ENCODE measurements around the gene SUSD4. TPM values are rescaled to one million over a fixed set of nuclear protein-coding genes. Genes with fewer than 3 reads are reported as not detected.

The SUSD4 gene
- total RNA-seq, 2 donors from 2014 or later = 10.7 to 26.7 TPM

GRCh38 chr1:223215026-223215425 is 148.9 kb downstream of the SUSD4 start:
- no peaks in the 10 kb centered on the region for H3K36me3 ChIP-seq
- H3K27me3 ChIP-seq (replicated peaks; ENCODE audit: insufficient read depth) = no peaks in the 10 kb centered on the region
- 93% methylated on average over 6 of the region's 6 CpGs for WGBS
- DNase-seq (ENCODE audit: low spot score) = no peak
- intact Hi-C loops (cut with DNase I) = no loop called here
- H3K4me3 ChIP-seq = no peak overlapping the region
- TF ChIP-seq POLR2AphosphoS5 (IDR thresholded peaks at IDR 0.05) = no peak
- no peak for TF ChIP-seq CTCF (IDR thresholded peaks at IDR 0.05)
- no peak for TF ChIP-seq POLR2A (IDR thresholded peaks at IDR 0.05)
- no peaks in the 10 kb centered on the region for H3K9me3 ChIP-seq
- no peak overlapping the region for H3K27ac ChIP-seq
- H3K4me1 ChIP-seq (replicated peaks) = no peaks in the 10 kb centered on the region

- DNase-seq (ENCODE audit: low spot score) = no peak
- H3K4me1 ChIP-seq (replicated peaks) = no peaks in the 10 kb centered on the region
- no peaks in the 10 kb centered on the region for H3K36me3 ChIP-seq
- H3K9me3 ChIP-seq = no peaks in the 10 kb centered on the region
- intact Hi-C loops (cut with DNase I) = no loop called here
- H3K27me3 ChIP-seq (replicated peaks; ENCODE audit: insufficient read depth) = no peaks in the 10 kb centered on the region
- TF ChIP-seq POLR2A (IDR thresholded peaks at IDR 0.05) = no peak
- TF ChIP-seq POLR2AphosphoS5 (IDR thresholded peaks at IDR 0.05) = no peak
- no peak for TF ChIP-seq CTCF (IDR thresholded peaks at IDR 0.05)
- no peak overlapping the region for H3K4me3 ChIP-seq
- H3K27ac ChIP-seq = no peak overlapping the region
- WGBS = 78% methylated on average over 5 of the region's 5 CpGs
These were observed 149.6 kb downstream of the SUSD4 start for GRCh38 chr1:223214261-223214807.

DNA sequence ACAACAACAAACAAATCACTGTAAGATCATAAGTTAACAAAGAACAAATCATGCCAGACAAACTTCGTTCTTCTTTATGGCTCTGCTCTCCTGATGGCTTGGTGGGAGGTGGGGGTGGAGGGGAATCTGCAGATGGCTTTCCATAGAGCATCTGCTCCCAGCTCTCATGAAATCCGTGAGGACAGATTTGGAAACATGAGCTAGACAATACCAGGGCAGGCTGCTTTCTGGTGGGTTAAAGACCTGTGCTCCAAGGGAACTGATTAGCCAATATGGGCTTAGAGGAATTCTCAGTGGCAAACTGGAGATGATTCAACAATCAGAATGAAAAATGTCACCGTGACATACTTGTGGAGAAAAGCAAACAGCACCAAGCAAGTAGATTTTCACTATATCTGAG is 151.5 kb downstream of the SUSD4 start:
- no peaks in the 10 kb centered on the region for H3K9me3 ChIP-seq
- no peaks in the 10 kb centered on the region for H3K36me3 ChIP-seq
- H3K4me1 ChIP-seq (replicated peaks) = no peaks in the 10 kb centered on the region
- intact Hi-C loops (cut with DNase I) = no loop called here
- H3K27ac ChIP-seq = no peak overlapping the region
- no peak for DNase-seq (ENCODE audit: low spot score)
- TF ChIP-seq POLR2AphosphoS5 (IDR thresholded peaks at IDR 0.05) (no peak), CTCF (IDR thresholded peaks at IDR 0.05) (no peak), POLR2A (IDR thresholded peaks at IDR 0.05) (no peak)
- WGBS = 59% methylated on average over 3 of the region's 3 CpGs
- no peaks in the 10 kb centered on the region for H3K27me3 ChIP-seq (replicated peaks; ENCODE audit: insufficient read depth)
- H3K4me3 ChIP-seq = no peak overlapping the region

- no peak for DNase-seq (ENCODE audit: low spot score)
- 93% methylated on average over 5 of the region's 5 CpGs for WGBS
- intact Hi-C loops (cut with DNase I) = no loop called here
These were observed 152.5 kb downstream of the SUSD4 start for GRCh38 chr1:223211323-223211985.

More at GRCh38 chr1:223211323-223211985, 152.5 kb downstream of the SUSD4 start:
- Histone ChIP-seq H3K4me1 (replicated peaks) (no peaks in the 10 kb centered on the region), H3K4me3 (no peak overlapping the region), H3K9me3 (no peaks in the 10 kb centered on the region), H3K27ac (no peak overlapping the region), H3K27me3 (replicated peaks; ENCODE audit: insufficient read depth) (no peaks in the 10 kb centered on the region), H3K36me3 (no peaks in the 10 kb centered on the region)
- TF ChIP-seq POLR2AphosphoS5 (IDR thresholded peaks at IDR 0.05) (no peak), CTCF (IDR thresholded peaks at IDR 0.05) (no peak), POLR2A (IDR thresholded peaks at IDR 0.05) (no peak)

Data from prostate gland (tissue), 2 donors.